Activated naive CD8-positive, alpha-beta T cell treated with anti-CD3 and anti-CD28 coated beads, Interleukin-2, amount 50 U/mL, for 24 hours (primary cell): ENCODE results near the gene PRDM16.
"Not testable (repeated sequence)": the region's sequence is repeated elsewhere in the genome, so short reads cannot be mapped to it uniquely, and the experiment has no call there.

Source experiments
- ATAC-seq: fragments of 150-1000 bp; cut with Tn5 transposase; one replicate; pipeline ENCODE4 v1.10.0; 2021
- DNase-seq: peaks from one replicate; pipeline ENCODE4 v3.0.0; 2021
- H3K27ac Mint-ChIP-seq: one replicate; pipeline ENCODE4 v1.8.0; 2021; ENCODE audit warnings: mild to moderate bottlenecking, mixed read lengths
- H3K27me3 Mint-ChIP-seq: one replicate; pipeline ENCODE4 v1.8.0; 2021; ENCODE audit warnings: mixed read lengths
- H3K36me3 Mint-ChIP-seq: one replicate; pipeline ENCODE4 v1.8.0; 2021; ENCODE audit warnings: low read depth, mixed read lengths
- H3K4me1 Mint-ChIP-seq: one replicate; pipeline ENCODE4 v1.8.0; 2021; ENCODE audit warnings: mixed read lengths
- H3K4me3 Mint-ChIP-seq: one replicate; pipeline ENCODE4 v1.8.0; 2021; ENCODE audit warnings: mild to moderate bottlenecking, moderate library complexity, mixed read lengths
- H3K9me3 Mint-ChIP-seq: one replicate; pipeline ENCODE4 v1.8.0; 2021; ENCODE audit warnings: mixed read lengths

Gene PRDM16

DNA sequence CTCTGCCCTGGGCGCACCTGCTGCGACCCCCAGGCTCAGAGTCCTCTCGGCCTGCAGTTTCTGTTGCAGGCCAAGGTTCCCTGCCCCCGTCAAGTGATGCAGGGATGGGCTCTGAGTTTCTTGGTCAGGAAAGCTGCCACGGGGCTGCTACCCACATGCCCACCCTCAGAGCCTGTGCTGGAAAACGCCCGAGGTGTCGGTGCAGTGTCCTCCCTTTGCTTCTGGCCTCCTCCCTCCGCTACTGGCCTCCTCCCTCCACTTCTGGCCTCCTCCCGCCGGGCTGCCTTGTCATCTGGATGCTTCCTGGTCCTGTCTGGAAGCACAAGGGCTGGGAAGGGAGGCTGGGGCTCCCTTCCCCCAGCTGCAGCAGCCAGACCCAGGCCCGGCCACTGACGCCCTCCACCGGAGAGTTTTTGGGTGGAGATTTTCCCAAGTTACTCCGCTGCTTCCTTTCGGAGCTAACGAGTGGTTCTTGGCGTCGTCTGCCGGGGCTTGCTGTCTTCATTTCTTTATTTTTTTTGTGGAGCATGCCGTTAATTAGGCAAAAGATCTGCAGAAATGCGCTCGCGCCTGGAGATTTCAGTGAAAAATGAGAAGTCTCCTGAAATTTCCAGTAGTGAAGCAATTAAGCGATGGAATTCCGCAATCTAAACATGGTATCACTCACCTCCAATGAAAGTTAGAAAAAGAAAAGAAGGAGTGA lies 17.4 kb downstream of the PRDM16 start:
- Mint-ChIP-seq H3K4me3 (no peak overlapping the region), H3K27ac (no peak overlapping the region), H3K27me3 (peaks cover 5% of the 10 kb centered on the region), H3K4me1 (no peaks in the 10 kb centered on the region), H3K36me3 (no peaks in the 10 kb centered on the region), H3K9me3 (no peaks in the 10 kb centered on the region)
- ATAC-seq (no peak), DNase-seq (no peak)

GRCh38 chr1:3087049-3087448 lies 18.0 kb downstream of the PRDM16 start:
- no peaks in the 10 kb centered on the region for H3K36me3 Mint-ChIP-seq

DNA sequence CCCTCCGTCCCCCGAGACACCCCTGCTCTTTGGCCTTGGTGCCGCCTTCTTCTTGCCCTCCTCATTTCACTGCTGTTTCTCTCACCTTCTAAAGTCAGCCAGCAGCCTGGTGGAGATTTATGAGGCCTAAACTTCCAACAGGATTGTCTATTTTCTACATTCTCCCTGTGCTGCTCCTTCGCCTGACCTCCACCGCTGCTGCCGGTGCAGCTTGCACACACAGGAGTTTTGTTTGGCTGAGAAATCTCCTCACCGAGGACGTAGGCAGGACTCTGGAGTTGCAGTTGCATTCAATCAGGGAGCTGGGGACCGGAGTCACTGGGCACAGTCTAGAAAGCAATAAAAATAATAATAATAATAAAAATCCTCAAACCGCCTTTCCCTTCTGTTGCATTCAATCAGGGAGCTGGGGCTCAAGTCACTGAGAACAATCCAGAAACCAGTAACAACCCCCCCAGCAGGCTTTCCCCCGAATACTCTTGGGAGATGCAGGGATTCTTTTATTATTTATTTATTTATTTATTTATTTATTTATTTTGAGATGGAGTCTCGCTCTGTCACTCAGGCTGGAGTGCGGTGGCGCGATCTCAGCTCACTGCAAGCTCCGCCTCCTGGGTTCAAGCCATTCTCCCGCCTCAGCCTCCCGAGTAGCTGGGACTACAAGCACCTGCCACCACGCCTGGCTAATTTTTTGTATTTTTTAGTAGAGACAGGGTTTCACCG lies 19.1 kb downstream of the PRDM16 start:
- H3K4me3 Mint-ChIP-seq, H3K4me1 Mint-ChIP-seq, H3K36me3 Mint-ChIP-seq, H3K27ac Mint-ChIP-seq, H3K27me3 Mint-ChIP-seq, H3K9me3 Mint-ChIP-seq, ATAC-seq, DNase-seq: not testable (repeated sequence)

More at GRCh38 chr1:3087049-3087448, 18.0 kb downstream of the PRDM16 start:
- no peaks in the 10 kb centered on the region for H3K4me1 Mint-ChIP-seq
- ATAC-seq (no peak), DNase-seq (no peak)
- peaks cover 5% of the 10 kb centered on the region for H3K27me3 Mint-ChIP-seq
- H3K9me3 Mint-ChIP-seq, result no peaks in the 10 kb centered on the region
- no peak overlapping the region for H3K27ac Mint-ChIP-seq
- H3K4me3 Mint-ChIP-seq, result no peak overlapping the region

DNA sequence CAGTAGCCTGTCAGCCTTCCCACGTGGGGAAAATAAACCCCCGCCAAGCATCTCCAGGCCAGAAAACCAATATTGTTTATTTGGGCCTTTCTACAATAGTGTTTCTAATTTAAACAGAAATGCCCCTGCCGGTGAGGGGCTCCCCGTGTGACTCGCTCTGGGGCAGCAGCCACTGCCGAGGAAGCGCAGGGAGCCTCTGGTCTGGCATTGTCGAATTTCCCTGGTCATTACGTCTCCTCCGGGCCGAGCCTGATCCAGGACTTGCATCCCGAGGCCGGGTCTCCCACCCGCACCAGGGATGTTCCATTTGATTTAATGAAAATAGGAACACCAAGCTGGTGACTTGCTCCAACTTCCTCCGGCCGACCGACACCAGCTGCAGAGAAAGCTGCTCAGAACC lies 20.5 kb downstream of the PRDM16 start:
- Mint-ChIP-seq H3K27ac (no peak overlapping the region), H3K27me3 (peaks cover 5% of the 10 kb centered on the region), H3K9me3 (no peaks in the 10 kb centered on the region), H3K4me3 (no peak overlapping the region), H3K4me1 (no peaks in the 10 kb centered on the region), H3K36me3 (no peaks in the 10 kb centered on the region)
- DNase-seq (no peak), ATAC-seq (no peak)

- DNase-seq (no peak), ATAC-seq (no peak)
- Mint-ChIP-seq H3K27ac (no peak overlapping the region), H3K27me3 (peaks cover 5% of the 10 kb centered on the region), H3K4me3 (no peak overlapping the region), H3K36me3 (no peaks in the 10 kb centered on the region), H3K9me3 (no peaks in the 10 kb centered on the region), H3K4me1 (no peaks in the 10 kb centered on the region)
These were observed 22.3 kb downstream of the PRDM16 start for GRCh38 chr1:3091334-3091733.

DNA sequence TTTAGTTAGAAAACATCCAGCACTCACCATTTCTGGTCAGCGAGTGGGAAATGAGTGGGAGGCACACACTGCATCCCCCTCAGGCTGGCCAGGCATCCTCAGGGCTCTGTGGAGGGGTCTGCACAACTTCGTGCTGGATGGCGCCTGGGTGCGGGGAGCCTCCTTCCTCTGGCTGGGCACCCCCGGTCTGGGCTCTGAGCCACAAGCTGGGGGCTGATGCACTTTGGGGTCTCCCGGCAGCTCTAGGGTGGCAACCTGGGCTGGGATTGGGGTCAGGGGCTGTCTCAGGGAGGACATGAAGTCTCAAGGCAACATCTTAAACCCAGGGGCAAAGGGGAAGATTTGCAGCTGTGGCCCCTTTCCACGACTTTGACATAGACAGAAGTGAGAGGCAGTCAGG lies 23.5 kb downstream of the PRDM16 start:
- DNase-seq (no peak), ATAC-seq (no peak)
- peaks cover 5% of the 10 kb centered on the region for H3K27me3 Mint-ChIP-seq
- H3K4me1 Mint-ChIP-seq, result no peaks in the 10 kb centered on the region
- H3K9me3 Mint-ChIP-seq, result no peaks in the 10 kb centered on the region
- H3K36me3 Mint-ChIP-seq, result no peaks in the 10 kb centered on the region
- H3K4me3 Mint-ChIP-seq, result no peak overlapping the region
- no peak overlapping the region for H3K27ac Mint-ChIP-seq

DNA sequence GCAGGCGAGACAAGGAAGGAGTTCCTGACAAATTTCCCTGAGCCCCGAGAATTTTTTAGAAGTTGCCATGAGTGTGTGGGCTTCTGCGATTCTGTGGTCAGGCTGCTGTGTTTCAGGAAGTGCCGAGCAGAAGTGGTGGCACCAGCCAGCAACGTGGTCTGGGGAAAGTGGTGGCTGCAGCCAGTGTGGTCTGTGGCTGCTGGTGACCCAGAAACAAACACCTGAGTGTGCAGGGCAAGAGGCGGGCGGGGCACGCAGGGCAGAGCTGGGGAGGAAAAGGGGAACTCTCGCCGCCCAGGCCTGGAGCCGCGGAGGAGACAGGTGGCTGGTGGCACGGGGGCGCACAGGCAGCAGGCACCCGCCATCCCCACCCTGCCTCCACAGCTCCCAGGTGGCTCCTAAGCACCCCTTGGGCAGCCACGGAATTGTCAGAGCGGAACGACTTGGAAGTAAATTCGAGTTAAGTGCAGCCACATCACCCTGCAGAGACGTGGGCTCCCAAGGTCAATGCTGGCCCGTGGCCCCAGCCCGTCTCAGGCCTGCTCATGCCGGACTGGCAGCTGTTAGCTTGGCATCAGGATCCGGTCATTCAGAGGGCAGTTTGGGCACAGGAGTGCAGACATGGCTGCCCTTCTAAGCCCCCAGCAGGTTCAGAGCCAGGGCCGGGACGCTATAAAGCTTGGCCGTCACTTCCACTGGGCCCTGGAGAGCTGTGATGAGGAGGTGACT lies 25.1 kb downstream of the PRDM16 start:
- ATAC-seq (no peak), DNase-seq (no peak)
- H3K36me3 Mint-ChIP-seq, result no peaks in the 10 kb centered on the region
- H3K27me3 Mint-ChIP-seq, result peaks cover 3% of the 10 kb centered on the region
- H3K27ac Mint-ChIP-seq, result no peak overlapping the region
- no peaks in the 10 kb centered on the region for H3K4me1 Mint-ChIP-seq
- no peaks in the 10 kb centered on the region for H3K9me3 Mint-ChIP-seq
- H3K4me3 Mint-ChIP-seq, result no peak overlapping the region

GRCh38 chr1:3094863-3095780 lies 26.1 kb downstream of the PRDM16 start:
- no peaks in the 10 kb centered on the region for H3K27me3 Mint-ChIP-seq
- ATAC-seq (no peak), DNase-seq (no peak)
- no peak overlapping the region for H3K4me3 Mint-ChIP-seq
- no peak overlapping the region for H3K27ac Mint-ChIP-seq
- H3K9me3 Mint-ChIP-seq, result no peaks in the 10 kb centered on the region
- no peaks in the 10 kb centered on the region for H3K36me3 Mint-ChIP-seq
- no peaks in the 10 kb centered on the region for H3K4me1 Mint-ChIP-seq

GRCh38 chr1:3096345-3096744 lies 27.3 kb downstream of the PRDM16 start:
- Mint-ChIP-seq H3K36me3 (no peaks in the 10 kb centered on the region), H3K4me1 (no peaks in the 10 kb centered on the region), H3K9me3 (no peaks in the 10 kb centered on the region), H3K27me3 (no peaks in the 10 kb centered on the region), H3K4me3 (no peak overlapping the region), H3K27ac (no peak overlapping the region)
- ATAC-seq, result no peak
- no peak for DNase-seq

DNA sequence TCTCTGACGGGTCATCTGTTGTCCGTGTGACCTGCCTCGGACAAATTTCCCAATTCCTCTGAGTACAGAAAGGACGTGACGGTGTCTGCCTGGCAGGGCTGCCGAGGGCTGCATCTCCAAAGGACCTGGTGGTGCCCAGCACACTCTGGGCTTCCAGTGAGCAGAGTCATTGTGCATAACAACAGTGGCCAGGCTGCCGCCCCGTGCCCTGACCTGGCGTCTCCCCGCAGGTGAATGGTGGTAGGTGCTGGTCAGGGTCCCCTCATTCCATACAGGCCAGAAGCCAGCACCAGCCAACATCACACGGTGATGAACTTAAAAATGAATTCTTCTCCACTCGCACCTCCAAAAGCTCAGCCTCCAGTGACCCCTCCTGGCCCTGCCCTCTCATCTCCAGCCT lies 28.2 kb downstream of the PRDM16 start:
- DNase-seq (no peak), ATAC-seq (no peak)
- Mint-ChIP-seq H3K36me3 (no peaks in the 10 kb centered on the region), H3K9me3 (no peaks in the 10 kb centered on the region), H3K27ac (no peak overlapping the region), H3K4me3 (no peak overlapping the region), H3K27me3 (no peaks in the 10 kb centered on the region), H3K4me1 (no peaks in the 10 kb centered on the region)

- H3K27ac Mint-ChIP-seq, result no peak overlapping the region
- no peak for ATAC-seq
- H3K9me3 Mint-ChIP-seq, result no peaks in the 10 kb centered on the region
- H3K4me3 Mint-ChIP-seq, result no peak overlapping the region
- no peaks in the 10 kb centered on the region for H3K27me3 Mint-ChIP-seq
- DNase-seq, result no peak
- no peaks in the 10 kb centered on the region for H3K4me1 Mint-ChIP-seq
- no peaks in the 10 kb centered on the region for H3K36me3 Mint-ChIP-seq
These were observed 28.9 kb downstream of the PRDM16 start for GRCh38 chr1:3097861-3098260.

- DNase-seq, result no peak
These were observed 30.9 kb downstream of the PRDM16 start for GRCh38 chr1:3099861-3100260.

GRCh38 chr1:3101124-3101939 lies 32.3 kb downstream of the PRDM16 start:
- no peak overlapping the region for H3K27ac Mint-ChIP-seq
- H3K4me1 Mint-ChIP-seq, result no peaks in the 10 kb centered on the region
- H3K36me3 Mint-ChIP-seq, result no peaks in the 10 kb centered on the region
- no peak overlapping the region for H3K4me3 Mint-ChIP-seq
- no peaks in the 10 kb centered on the region for H3K9me3 Mint-ChIP-seq
- DNase-seq (no peak), ATAC-seq (no peak)
- H3K27me3 Mint-ChIP-seq, result no peaks in the 10 kb centered on the region

More at GRCh38 chr1:3099861-3100260, 30.9 kb downstream of the PRDM16 start:
- H3K36me3 Mint-ChIP-seq, result no peaks in the 10 kb centered on the region
- H3K4me3 Mint-ChIP-seq, result no peak overlapping the region
- no peak overlapping the region for H3K27ac Mint-ChIP-seq
- no peaks in the 10 kb centered on the region for H3K4me1 Mint-ChIP-seq
- H3K9me3 Mint-ChIP-seq, result no peaks in the 10 kb centered on the region
- H3K27me3 Mint-ChIP-seq, result no peaks in the 10 kb centered on the region
- ATAC-seq, result no peak
